ENCODE measurements around the gene GTF3C5. TPM values are rescaled to one million over a fixed set of nuclear protein-coding genes. Genes with fewer than 3 reads are reported as not detected.

The GTF3C5 gene
- total RNA-seq, 2 experiments from 2014 or later: 49.0 to 52.4 TPM

DNA sequence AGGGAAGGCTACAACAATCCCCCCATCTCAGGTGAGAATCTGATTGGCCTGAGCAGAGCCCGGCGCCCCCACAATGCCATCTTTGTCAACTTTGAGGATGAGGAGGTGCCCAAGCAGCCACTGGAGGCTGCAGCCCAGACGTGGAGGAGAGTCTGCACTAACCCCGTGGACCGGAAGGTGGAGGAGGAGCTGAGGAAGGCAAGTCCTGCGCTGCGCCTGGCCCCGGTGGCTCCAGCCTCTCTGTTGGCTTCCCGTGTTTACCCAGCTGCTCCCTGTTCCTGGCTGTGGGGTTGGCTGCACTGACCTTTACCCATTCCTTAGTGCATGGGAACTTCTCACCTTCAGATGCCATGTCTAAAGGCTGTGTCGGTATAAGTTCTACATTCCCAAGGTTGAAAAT, 20.0 kb downstream of the GTF3C5 start:
- H3K27me3 Mint-ChIP-seq: no peaks in the 10 kb centered on the region
- H3K4me1 Mint-ChIP-seq (ENCODE audit: low read depth): no peaks in the 10 kb centered on the region
- peaks cover 3% of the 10 kb centered on the region for H3K4me1 ChIP-seq (ENCODE audit: insufficient read depth, low read length)
- H3K9me3 ChIP-seq (ENCODE audit: control insufficient read depth in 1 of 2, insufficient read depth in 1 of 2, low read length in 2 of 2): no peaks in the 10 kb centered on the region
- peaks cover 85% of the 10 kb centered on the region for H3K36me3 Mint-ChIP-seq (ENCODE audit: low read depth)
- no peaks in the 10 kb centered on the region for H3K9me3 Mint-ChIP-seq
- H3K27me3 ChIP-seq (ENCODE audit: control insufficient read depth in 1 of 2, insufficient read depth in 2 of 2, low read length in 2 of 2): no peaks in the 10 kb centered on the region
- DNase-seq (no peak), ATAC-seq (ENCODE audit: poor library complexity) (no peak)
- TF ChIP-seq, protein P1, sequence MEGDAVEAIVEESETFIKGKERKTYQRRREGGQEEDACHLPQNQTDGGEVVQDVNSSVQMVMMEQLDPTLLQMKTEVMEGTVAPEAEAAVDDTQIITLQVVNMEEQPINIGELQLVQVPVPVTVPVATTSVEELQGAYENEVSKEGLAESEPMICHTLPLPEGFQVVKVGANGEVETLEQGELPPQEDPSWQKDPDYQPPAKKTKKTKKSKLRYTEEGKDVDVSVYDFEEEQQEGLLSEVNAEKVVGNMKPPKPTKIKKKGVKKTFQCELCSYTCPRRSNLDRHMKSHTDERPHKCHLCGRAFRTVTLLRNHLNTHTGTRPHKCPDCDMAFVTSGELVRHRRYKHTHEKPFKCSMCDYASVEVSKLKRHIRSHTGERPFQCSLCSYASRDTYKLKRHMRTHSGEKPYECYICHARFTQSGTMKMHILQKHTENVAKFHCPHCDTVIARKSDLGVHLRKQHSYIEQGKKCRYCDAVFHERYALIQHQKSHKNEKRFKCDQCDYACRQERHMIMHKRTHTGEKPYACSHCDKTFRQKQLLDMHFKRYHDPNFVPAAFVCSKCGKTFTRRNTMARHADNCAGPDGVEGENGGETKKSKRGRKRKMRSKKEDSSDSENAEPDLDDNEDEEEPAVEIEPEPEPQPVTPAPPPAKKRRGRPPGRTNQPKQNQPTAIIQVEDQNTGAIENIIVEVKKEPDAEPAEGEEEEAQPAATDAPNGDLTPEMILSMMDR (IDR thresholded peaks at IDR 0.05): no peak
- ChIA-PET CTCF (no interaction called here), POLR2A (no interaction called here)
- no peak overlapping the region for H3K4me3 ChIP-seq (ENCODE audit: low read length)
- intact Hi-C loops (cut with DNase I, micrococcal nuclease): no loop called here
- H3K36me3 ChIP-seq (ENCODE audit: insufficient read depth, low read length): peaks cover 83% of the 10 kb centered on the region
- H3K27ac Mint-ChIP-seq: no peak overlapping the region
- no peak overlapping the region for H3K27ac ChIP-seq (ENCODE audit: low read depth in 1 of 2, low read length in 2 of 2)
- no peak overlapping the region for H3K4me3 Mint-ChIP-seq

DNA sequence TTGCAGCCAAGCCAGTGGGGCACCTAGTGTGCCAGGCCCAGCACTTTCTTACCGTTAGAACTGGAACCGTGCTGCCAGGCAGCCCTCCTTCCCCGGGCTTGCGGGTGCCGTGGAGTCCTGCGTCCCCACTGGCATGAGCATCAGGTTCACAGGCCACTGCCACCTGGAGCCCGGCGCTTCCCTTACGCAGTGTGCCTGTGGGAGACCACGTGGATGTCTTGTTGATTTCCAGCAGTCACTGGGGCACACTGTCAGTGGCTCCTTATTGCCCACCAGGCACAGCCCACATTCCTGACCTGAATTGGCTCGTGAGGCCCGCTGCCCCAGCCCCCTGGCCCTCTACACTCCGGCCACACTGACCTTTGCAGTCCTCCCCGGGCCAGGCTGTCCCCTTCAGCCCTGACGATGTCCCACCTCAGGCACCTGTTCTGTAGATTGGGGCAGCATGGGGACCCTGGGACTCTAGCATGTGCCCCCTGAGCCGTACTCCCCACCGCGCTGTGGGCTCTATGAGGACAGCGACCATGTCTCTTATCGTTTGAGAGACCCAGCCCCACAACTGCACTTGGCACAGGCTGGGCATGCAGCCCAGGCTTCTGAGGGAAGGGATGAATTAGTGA, 20.6 kb downstream of the GTF3C5 start:
- CTCF ChIA-PET: no interaction called here
- Mint-ChIP-seq H3K4me3 (no peak overlapping the region), H3K36me3 (ENCODE audit: low read depth) (peaks cover 85% of the 10 kb centered on the region), H3K27me3 (no peaks in the 10 kb centered on the region), H3K27ac (no peak overlapping the region), H3K9me3 (no peaks in the 10 kb centered on the region), H3K4me1 (ENCODE audit: low read depth) (peaks cover 6% of the 10 kb centered on the region)
- H3K27me3 ChIP-seq (ENCODE audit: control insufficient read depth in 1 of 2, insufficient read depth in 2 of 2, low read length in 2 of 2): no peaks in the 10 kb centered on the region
- no peaks in the 10 kb centered on the region for H3K9me3 ChIP-seq (ENCODE audit: control insufficient read depth in 1 of 2, insufficient read depth in 1 of 2, low read length in 2 of 2)
- DNase-seq: no peak
- intact Hi-C loops (cut with DNase I, micrococcal nuclease): no loop called here
- POLR2A ChIA-PET: no interaction called here
- H3K36me3 ChIP-seq (ENCODE audit: insufficient read depth, low read length): peaks cover 82% of the 10 kb centered on the region
- H3K4me1 ChIP-seq (ENCODE audit: insufficient read depth, low read length): peaks cover 8% of the 10 kb centered on the region
- no peak for ATAC-seq (ENCODE audit: poor library complexity)
- TF ChIP-seq, protein P1 (IDR thresholded peaks at IDR 0.05): no peak
- no peak overlapping the region for H3K4me3 ChIP-seq (ENCODE audit: low read length)
- H3K27ac ChIP-seq (ENCODE audit: low read depth in 1 of 2, low read length in 2 of 2): no peak overlapping the region

DNA sequence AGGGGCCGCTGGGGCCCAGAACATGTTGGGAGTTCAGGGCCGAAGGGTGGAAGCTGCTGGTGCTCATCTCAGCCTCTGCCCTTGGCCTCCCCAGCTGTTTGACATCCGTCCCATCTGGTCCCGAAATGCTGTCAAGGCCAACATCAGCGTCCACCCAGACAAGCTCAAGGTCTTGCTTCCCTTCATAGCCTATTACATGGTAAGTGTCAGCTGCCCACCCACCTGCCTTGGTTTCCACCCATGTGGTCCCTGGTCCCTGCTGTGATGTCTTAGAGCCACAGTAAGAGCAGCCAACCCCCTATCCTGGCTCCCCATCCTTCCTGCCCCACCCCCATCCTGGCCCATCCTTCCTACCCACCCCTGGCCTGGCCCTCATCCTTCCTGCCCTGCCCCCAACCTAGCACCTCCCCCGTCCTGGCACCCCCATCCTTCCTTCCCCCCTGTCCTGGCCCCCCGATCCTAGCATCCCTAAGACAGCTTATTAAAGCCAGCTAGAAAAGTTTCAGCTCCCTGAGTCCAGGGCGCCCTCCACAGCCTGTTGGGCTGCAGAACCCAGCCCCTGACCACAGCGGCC, 21.3 kb downstream of the GTF3C5 start:
- DNase-seq: no peak
- Histone ChIP-seq H3K27me3 (ENCODE audit: control insufficient read depth in 1 of 2, insufficient read depth in 2 of 2, low read length in 2 of 2) (no peaks in the 10 kb centered on the region), H3K27ac (ENCODE audit: low read depth in 1 of 2, low read length in 2 of 2) (no peak overlapping the region), H3K4me3 (ENCODE audit: low read length) (no peak overlapping the region), H3K4me1 (ENCODE audit: insufficient read depth, low read length) (peaks cover 15% of the 10 kb centered on the region), H3K9me3 (ENCODE audit: control insufficient read depth in 1 of 2, insufficient read depth in 1 of 2, low read length in 2 of 2) (no peaks in the 10 kb centered on the region), H3K36me3 (ENCODE audit: insufficient read depth, low read length) (peaks cover 78% of the 10 kb centered on the region)
- Mint-ChIP-seq H3K27me3 (no peaks in the 10 kb centered on the region), H3K36me3 (ENCODE audit: low read depth) (peaks cover 82% of the 10 kb centered on the region), H3K4me1 (ENCODE audit: low read depth) (peaks cover 10% of the 10 kb centered on the region), H3K27ac (no peak overlapping the region), H3K4me3 (no peak overlapping the region), H3K9me3 (no peaks in the 10 kb centered on the region)
- ChIA-PET CTCF (no interaction called here), POLR2A (no interaction called here)
- TF ChIP-seq, protein P1 (IDR thresholded peaks at IDR 0.05): no peak
- intact Hi-C loops (cut with DNase I, micrococcal nuclease): no loop called here
- no peak for ATAC-seq (ENCODE audit: poor library complexity)
